HepG2 (cell line): ENCODE data around the gene SCT. TPM values are rescaled to one million over a fixed set of nuclear protein-coding genes. Genes with fewer than 3 reads are reported as not detected.

Source experiments
- ATAC-seq: fragments of 200-7000 bp; cut with Tn5 transposase; 3 replicates; pipeline ENCODE4 v1.9.1; 2020; ENCODE audit warnings: mild to moderate bottlenecking, moderate library complexity
- BruUV-seq: library from RNA; stranded (reverse); fragments of 400-500 nt; replicated peaks from 2 replicates; lab custom pipeline; 2021; lab: Mats Ljungman, UMichigan
- CTCF ChIA-PET: fragments of 300-600 bp; formaldehyde crosslinking; extraction: SDS; loops from one replicate; lab custom pipeline; 2021; ENCODE audit warnings: low total read pairs, inconsistent platforms, low intra/inter-chr PET ratio; lab: Yijun Ruan, JAX
- POLR2A ChIA-PET: fragments of 350-600 bp; sonication (Branson Sonifier 250); formaldehyde crosslinking; loops from one replicate; lab custom pipeline; 2020; ENCODE audit warnings: antibody characterized with exemption, inconsistent platforms; lab: Yijun Ruan, JAX
- DNase-seq: peaks from one replicate; pipeline ENCODE4 v3.0.0-alpha.2; 2015; ENCODE audit warnings: low spot score
- FAIRE-seq: peaks from 3 replicates; lab custom pipeline; 2011; peaks lifted over from hg19 to GRCh38; lab: Jason Lieb, UNC
- H2AFZ ChIP-seq: one replicate; pipeline ENCODE4 v1.6.1; 2011; ENCODE audit warnings: low read length, inconsistent platforms
- H3K27ac ChIP-seq: fragments of 300-600 bp; 3 replicates; pipeline ENCODE4 v1.8.0; 2011; ENCODE audit warnings: mixed run types, mild to moderate bottlenecking, mixed read lengths, low read length, inconsistent platforms; ENCODE audit not compliant: insufficient read depth; ENCODE audit errors: extremely low read length
- H3K27me3 ChIP-seq, 2 experiments: fragments of 200-600 bp in 1 of 2; 2 replicates in 1 of 2; 3 replicates in 1 of 2; pipeline versions ENCODE4 v1.6.0 to v1.8.0; 2011; ENCODE audit warnings: low read length in 2 of 2, mild to moderate bottlenecking in 2 of 2, moderate library complexity in 2 of 2, inconsistent platforms in 1 of 2; ENCODE audit not compliant: insufficient read depth in 2 of 2, control insufficient read depth in 1 of 2
- H3K36me3 ChIP-seq, 2 experiments: fragments of 200-600 bp in 1 of 2; replicated peaks in 1 of 2; 2 replicates in 1 of 2; 3 replicates in 1 of 2; pipeline versions ENCODE4 v1.5.1 to v1.8.0; 2011; ENCODE audit warnings: low read length in 2 of 2, inconsistent platforms in 1 of 2; ENCODE audit not compliant: insufficient read depth in 2 of 2, control insufficient read depth in 1 of 2
- H3K4me1 ChIP-seq: 2 replicates; pipeline ENCODE4 v1.5.1; 2012; ENCODE audit warnings: low read length, inconsistent platforms; ENCODE audit not compliant: insufficient read depth
- H3K4me2 ChIP-seq: 2 replicates; pipeline ENCODE4 v1.6.0; 2011; ENCODE audit warnings: low read depth, low read length, inconsistent platforms
- H3K4me3 ChIP-seq, 3 experiments: fragments of 200-600 bp in 1 of 3; sonication (generic), shearing (Covaris generic) in 1 of 3; replicated peaks in 1 of 3; 2 replicates each; pipeline ENCODE4 v1.5.1; 2011 to 2016; ENCODE audit warnings: low read length in 3 of 3, inconsistent platforms in 2 of 3, low read depth in 2 of 3, mild to moderate bottlenecking in 2 of 3, control low read depth in 1 of 3, mixed read lengths in 1 of 3; ENCODE audit not compliant: insufficient read depth in 1 of 3
- H3K79me2 ChIP-seq: one replicate; pipeline ENCODE4 v1.6.1; 2011; ENCODE audit warnings: low read length, inconsistent platforms; ENCODE audit not compliant: insufficient read depth
- H3K9ac ChIP-seq: 2 replicates; pipeline ENCODE4 v1.6.0; 2011; ENCODE audit warnings: mild to moderate bottlenecking, low read depth, low read length, inconsistent platforms; ENCODE audit not compliant: insufficient read depth
- H3K9me3 ChIP-seq: 2 replicates; pipeline ENCODE4 v1.5.1; 2012; ENCODE audit warnings: mild to moderate bottlenecking, low read length
- H4K20me1 ChIP-seq: 2 replicates; pipeline ENCODE4 v1.6.0; 2011; ENCODE audit warnings: inconsistent platforms, mild to moderate bottlenecking, low read length, moderate library complexity; ENCODE audit not compliant: insufficient read depth
- ARHGAP35 ChIP-seq: sonication (generic); formaldehyde crosslinking; IDR thresholded peaks from 2 replicates; pipeline ENCODE4 v1.9.0; 2022; ENCODE audit warnings: mild to moderate bottlenecking, inconsistent platforms, moderate library complexity, missing genetic modification reagents, borderline replicate concordance
- CHD2 ChIP-seq: IDR thresholded peaks from 2 replicates; pipeline ENCODE4 v1.6.1; 2011; ENCODE audit warnings: low read depth, low read length, improper control_type of control experiment
- KDM2A ChIP-seq: sonication (generic); formaldehyde crosslinking; IDR thresholded peaks from 2 replicates; pipeline ENCODE4 v1.4.0; 2020; ENCODE audit warnings: low read depth, missing genetic modification reagents, borderline replicate concordance
- MBD4 ChIP-seq: IDR thresholded peaks from 2 replicates; pipeline ENCODE4 v1.6.1; 2012; ENCODE audit warnings: low read length, inconsistent platforms, borderline replicate concordance
- NR2F6 ChIP-seq, 2 experiments: IDR thresholded peaks; 2 replicates each; pipeline ENCODE4 v1.6.1; 2016; ENCODE audit warnings: antibody characterized with exemption in 1 of 2, mild to moderate bottlenecking in 1 of 2
- ZBTB7A ChIP-seq: sonication (generic); formaldehyde crosslinking; IDR thresholded peaks from 2 replicates; pipeline ENCODE4 v1.8.0; 2022; ENCODE audit warnings: mild to moderate bottlenecking, missing genetic modification reagents
- WGBS: methylation state at CpG from one replicate; pipeline ENCODE4 v1.1.6; 2017; ENCODE audit warnings: low lambda C conversion rate; 5-methylcytosine and 5-hydroxymethylcytosine counted together
- in situ Hi-C: cut with HindIII; loops from 2 replicates; pipeline ENCODE4 v1.10.0; 2017; ENCODE audit warnings: low pct_unique_long_range_greater_than_20kb; ENCODE audit not compliant: extremely low pct_ligation_motif_present
- intact Hi-C: fragments of 100-400 bp; cut with micrococcal nuclease; formaldehyde crosslinking; loops from one replicate; pipeline ENCODE4 v1.10.0; 2022; ENCODE audit not compliant: unreplicated experiment
- polyA plus RNA-seq, 8 experiments: library from polyadenylated mRNA; depleted of rRNA in 3 of 8; stranded (reverse) in 7 of 8; unstranded in 1 of 8; fragments of >200 nt; fragmentation: Illumina TruSeq in 4 of 8; extraction: Trizol in 4 of 8; gene quantifications; 2 replicates each; pipeline versions ENCODE4 v1.2.1 to v1.2.3, GENCODE V29; 2011 to 2016; ENCODE audit warnings: low read depth in 4 of 8, missing spikeins in 1 of 8, mixed read lengths in 1 of 8; ENCODE audit not compliant: insufficient read depth in 1 of 8
- total RNA-seq, 5 experiments: library from RNA; depleted of rRNA; stranded (reverse); fragments of >200 nt; fragmentation: Illumina TruSeq; extraction: Trizol; gene quantifications; 2 replicates each; pipeline ENCODE4 v1.2.3, GENCODE V29; 2016; ENCODE audit warnings: low read depth in 1 of 5
- TF ChIP-seq, protein P1 (sequence below): sonication (generic); formaldehyde crosslinking; IDR thresholded peaks from 2 replicates; pipeline ENCODE4 v1.5.0; 2020; ENCODE audit warnings: missing genetic modification reagents
- TF ChIP-seq, protein P2 (sequence below): IDR thresholded peaks from 2 replicates; pipeline ENCODE4 v1.6.1; 2016; ENCODE audit warnings: low read depth, missing genetic modification reagents, missing compliant biosample characterization
- TF ChIP-seq, protein P3 (sequence below): sonication (generic); formaldehyde crosslinking; IDR thresholded peaks from 2 replicates; pipeline ENCODE4 v1.8.1; 2023; ENCODE audit warnings: mild to moderate bottlenecking, inconsistent platforms, moderate library complexity, missing genetic modification reagents, borderline replicate concordance

SCT gene
- total and polyA plus RNA-seq, 2 of the 13 experiments (the other 11 are each of a cell fraction or from before 2014, with no cell fraction given), result not detected

DNA sequence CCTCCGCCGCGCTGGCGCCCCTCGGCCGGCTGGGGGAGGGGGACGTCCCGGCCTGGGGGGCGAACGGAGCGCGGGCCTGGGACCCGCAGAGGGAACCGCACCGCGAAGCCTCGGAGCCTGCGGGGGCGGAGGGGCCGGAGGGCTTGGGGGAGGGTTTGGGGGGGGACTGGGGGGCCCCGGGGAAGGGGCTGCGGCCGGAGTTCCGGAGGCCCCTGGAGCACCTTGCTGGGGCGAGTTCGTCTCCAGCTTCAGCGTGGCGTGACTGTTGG lies 261 bp upstream of the SCT start:
- FAIRE-seq, result no peak
- intact Hi-C loops (no loop called here), in situ Hi-C loops (loop anchor here (10.0 kb wide), 1 partner anchor 72 kb away; no protein-coding TSS in a partner anchor)
- Histone ChIP-seq H3K4me2 (no peak overlapping the region), H3K27ac (no peak overlapping the region), H3K27me3 (no peaks in the 10 kb centered on the region), H3K9ac (no peak overlapping the region), H4K20me1 (peaks cover 18% of the 10 kb centered on the region; the same call in 1 of the 2 replicates), H3K4me3 (no peak overlapping the region), H3K79me2 (no peaks in the 10 kb centered on the region), H3K36me3 (peaks cover 0 to 4% of the 10 kb centered on the region in 2 experiments; a peak in 2 of 5 replicates), H3K9me3 (no peaks in the 10 kb centered on the region), H3K4me1 (peaks cover 31% of the 10 kb centered on the region), H2AFZ (no peak overlapping the region)
- TF ChIP-seq ARHGAP35 (CRISPR knock-in tag) (no peak), MBD4 (no peak)
- TF ChIP-seq, protein P1, sequence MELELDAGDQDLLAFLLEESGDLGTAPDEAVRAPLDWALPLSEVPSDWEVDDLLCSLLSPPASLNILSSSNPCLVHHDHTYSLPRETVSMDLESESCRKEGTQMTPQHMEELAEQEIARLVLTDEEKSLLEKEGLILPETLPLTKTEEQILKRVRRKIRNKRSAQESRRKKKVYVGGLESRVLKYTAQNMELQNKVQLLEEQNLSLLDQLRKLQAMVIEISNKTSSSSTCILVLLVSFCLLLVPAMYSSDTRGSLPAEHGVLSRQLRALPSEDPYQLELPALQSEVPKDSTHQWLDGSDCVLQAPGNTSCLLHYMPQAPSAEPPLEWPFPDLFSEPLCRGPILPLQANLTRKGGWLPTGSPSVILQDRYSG (CRISPR knock-in tag), result no peak
- POLR2A ChIA-PET, result no interaction called here
- no peak for ATAC-seq
- CTCF ChIA-PET, result no interaction called here
- DNase-seq, result no peak
- 98% methylated on average over 20 of the region's 28 CpGs for WGBS
- BruUV-seq, result no TSS peak

DNA sequence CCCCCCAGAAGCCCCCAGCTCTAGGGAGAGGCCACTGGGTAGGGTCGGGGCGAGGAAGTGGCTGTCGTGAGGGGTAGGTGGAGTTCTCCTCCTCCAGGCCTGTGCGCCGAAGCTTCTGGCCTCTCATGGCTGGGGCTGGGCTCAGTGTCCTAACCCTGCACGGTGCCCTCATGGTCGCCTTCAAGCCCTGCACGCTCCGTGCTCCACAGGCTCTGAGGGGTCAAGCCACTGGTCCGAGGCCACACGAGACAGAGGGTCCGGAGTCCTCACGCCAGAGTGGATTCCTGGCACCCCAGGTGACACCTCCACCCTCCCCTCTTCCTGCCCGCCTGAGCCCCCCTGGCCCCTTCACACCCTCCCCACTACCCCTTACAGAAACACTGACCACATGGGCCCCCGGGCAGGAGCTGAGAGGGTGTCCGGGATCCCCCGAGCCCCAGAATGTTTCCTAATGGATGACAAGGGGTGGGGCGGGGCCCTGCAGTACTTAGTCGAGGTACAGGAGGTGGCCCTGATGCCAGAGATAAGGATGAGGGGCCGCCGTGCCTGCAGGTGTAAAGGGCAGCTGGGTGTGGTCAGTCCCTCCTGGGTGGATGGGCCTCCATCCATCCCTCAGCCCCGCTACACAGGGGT lies 1.2 kb downstream of the SCT start:
- WGBS, result 18% methylated on average over 7 of the region's 22 CpGs
- POLR2A ChIA-PET, result interaction anchor here (1.2 kb wide), 1 partner anchor 38 kb away, joined by 4 read pairs; no protein-coding TSS in a partner anchor
- Histone ChIP-seq H3K9ac (peak overlapping the region; percentile 52; the same call in 1 of the 2 replicates), H3K4me1 (peaks cover 31% of the 10 kb centered on the region), H3K27me3 (no peaks in the 10 kb centered on the region), H3K4me3 (peak overlapping the region in 2 of 3 experiments; percentile 53 to 57; a peak in 3 of 6 replicates), H2AFZ (no peak overlapping the region), H3K4me2 (peak overlapping the region; percentile 75), H3K9me3 (no peaks in the 10 kb centered on the region), H3K79me2 (no peaks in the 10 kb centered on the region), H4K20me1 (peaks cover 16% of the 10 kb centered on the region; the same call in 1 of the 2 replicates), H3K27ac (peak overlapping the region; percentile 46), H3K36me3 (peaks cover 0 to 2% of the 10 kb centered on the region in 2 experiments; a peak in 1 of 5 replicates)
- CTCF ChIA-PET, result no interaction called here
- no TSS peak for BruUV-seq
- DNase-seq (no peak), ATAC-seq (peak; percentile 61), FAIRE-seq (no peak)
- intact Hi-C loops, result no loop called here
- in situ Hi-C loops, result loop anchor here (10.0 kb wide), 1 partner anchor 71 kb away; no protein-coding TSS in a partner anchor
- TF ChIP-seq ZBTB7A (CRISPR knock-in tag), result no peak
- no peak for TF ChIP-seq CHD2
- TF ChIP-seq, protein P2, sequence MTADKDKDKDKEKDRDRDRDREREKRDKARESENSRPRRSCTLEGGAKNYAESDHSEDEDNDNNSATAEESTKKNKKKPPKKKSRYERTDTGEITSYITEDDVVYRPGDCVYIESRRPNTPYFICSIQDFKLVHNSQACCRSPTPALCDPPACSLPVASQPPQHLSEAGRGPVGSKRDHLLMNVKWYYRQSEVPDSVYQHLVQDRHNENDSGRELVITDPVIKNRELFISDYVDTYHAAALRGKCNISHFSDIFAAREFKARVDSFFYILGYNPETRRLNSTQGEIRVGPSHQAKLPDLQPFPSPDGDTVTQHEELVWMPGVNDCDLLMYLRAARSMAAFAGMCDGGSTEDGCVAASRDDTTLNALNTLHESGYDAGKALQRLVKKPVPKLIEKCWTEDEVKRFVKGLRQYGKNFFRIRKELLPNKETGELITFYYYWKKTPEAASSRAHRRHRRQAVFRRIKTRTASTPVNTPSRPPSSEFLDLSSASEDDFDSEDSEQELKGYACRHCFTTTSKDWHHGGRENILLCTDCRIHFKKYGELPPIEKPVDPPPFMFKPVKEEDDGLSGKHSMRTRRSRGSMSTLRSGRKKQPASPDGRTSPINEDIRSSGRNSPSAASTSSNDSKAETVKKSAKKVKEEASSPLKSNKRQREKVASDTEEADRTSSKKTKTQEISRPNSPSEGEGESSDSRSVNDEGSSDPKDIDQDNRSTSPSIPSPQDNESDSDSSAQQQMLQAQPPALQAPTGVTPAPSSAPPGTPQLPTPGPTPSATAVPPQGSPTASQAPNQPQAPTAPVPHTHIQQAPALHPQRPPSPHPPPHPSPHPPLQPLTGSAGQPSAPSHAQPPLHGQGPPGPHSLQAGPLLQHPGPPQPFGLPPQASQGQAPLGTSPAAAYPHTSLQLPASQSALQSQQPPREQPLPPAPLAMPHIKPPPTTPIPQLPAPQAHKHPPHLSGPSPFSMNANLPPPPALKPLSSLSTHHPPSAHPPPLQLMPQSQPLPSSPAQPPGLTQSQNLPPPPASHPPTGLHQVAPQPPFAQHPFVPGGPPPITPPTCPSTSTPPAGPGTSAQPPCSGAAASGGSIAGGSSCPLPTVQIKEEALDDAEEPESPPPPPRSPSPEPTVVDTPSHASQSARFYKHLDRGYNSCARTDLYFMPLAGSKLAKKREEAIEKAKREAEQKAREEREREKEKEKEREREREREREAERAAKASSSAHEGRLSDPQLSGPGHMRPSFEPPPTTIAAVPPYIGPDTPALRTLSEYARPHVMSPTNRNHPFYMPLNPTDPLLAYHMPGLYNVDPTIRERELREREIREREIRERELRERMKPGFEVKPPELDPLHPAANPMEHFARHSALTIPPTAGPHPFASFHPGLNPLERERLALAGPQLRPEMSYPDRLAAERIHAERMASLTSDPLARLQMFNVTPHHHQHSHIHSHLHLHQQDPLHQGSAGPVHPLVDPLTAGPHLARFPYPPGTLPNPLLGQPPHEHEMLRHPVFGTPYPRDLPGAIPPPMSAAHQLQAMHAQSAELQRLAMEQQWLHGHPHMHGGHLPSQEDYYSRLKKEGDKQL (CRISPR knock-in tag), result no peak
- TF ChIP-seq, protein P3, sequence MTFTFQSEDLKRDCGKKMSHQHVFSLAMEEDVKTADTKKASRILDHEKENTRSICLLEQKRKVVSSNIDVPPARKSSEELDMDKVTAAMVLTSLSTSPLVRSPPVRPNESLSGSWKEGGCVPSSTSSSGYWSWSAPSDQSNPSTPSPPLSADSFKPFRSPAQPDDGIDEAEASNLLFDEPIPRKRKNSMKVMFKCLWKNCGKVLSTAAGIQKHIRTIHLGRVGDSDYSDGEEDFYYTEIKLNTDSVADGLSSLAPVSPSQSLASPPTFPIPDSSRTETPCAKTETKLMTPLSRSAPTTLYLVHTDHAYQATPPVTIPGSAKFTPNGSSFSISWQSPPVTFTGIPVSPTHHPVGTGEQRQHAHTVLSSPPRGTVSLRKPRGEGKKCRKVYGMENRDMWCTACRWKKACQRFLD (CRISPR knock-in tag), result no peak
- no peak for TF ChIP-seq NR2F6 (IDR thresholded peaks at IDR 0.05)
- 0 out of 2 replicates have a peak, but pooled peaks have one; percentile 9 for TF ChIP-seq NR2F6 (CRISPR knock-in tag; IDR thresholded peaks at IDR 0.05)
- TF ChIP-seq KDM2A (CRISPR knock-in tag), result no peak; the same call in 1 of the 2 replicates
